HEK293 (cell line): ENCODE data around the gene CACHD1.
A peak's percentile ranks its signal among the peaks of the same experiment; 100 is the strongest.

ENCODE experiments used
- BCL11A ChIP-seq: fragments of 450-650 bp; formaldehyde crosslinking; IDR thresholded peaks from 2 replicates; pipeline ENCODE4 v1.5.1; 2016; ENCODE audit warnings: low read depth, missing biosample characterization, missing genetic modification characterization
- HOXA7 ChIP-seq: sonication (generic); formaldehyde crosslinking; IDR thresholded peaks from 2 replicates; pipeline ENCODE4 v1.8.1; 2022; ENCODE audit warnings: missing genetic modification reagents, borderline replicate concordance
- KLF10 ChIP-seq: fragments of 450-650 bp; IDR thresholded peaks from 2 replicates; pipeline ENCODE4 v1.5.1; 2018; ENCODE audit warnings: missing biosample characterization, mild to moderate bottlenecking, missing genetic modification characterization
- MZF1 ChIP-seq: fragments of 450-650 bp; formaldehyde crosslinking; IDR thresholded peaks from 2 replicates; pipeline ENCODE4 v1.5.1; 2017; ENCODE audit warnings: missing biosample characterization, missing genetic modification characterization, borderline replicate concordance
- OVOL3 ChIP-seq: fragments of 450-650 bp; formaldehyde crosslinking; IDR thresholded peaks from 2 replicates; pipeline ENCODE4 v1.5.1; 2016; ENCODE audit warnings: missing biosample characterization, missing genetic modification characterization
- RBAK ChIP-seq: fragments of 450-650 bp; formaldehyde crosslinking; IDR thresholded peaks from 2 replicates; pipeline ENCODE4 v1.5.1; 2016; ENCODE audit warnings: missing biosample characterization, missing genetic modification characterization
- TRIM28 ChIP-seq: IDR thresholded peaks from 2 replicates; pipeline ENCODE4 v1.6.1; 2011; ENCODE audit warnings: low read length, control low read depth, borderline replicate concordance
- ZBTB49 ChIP-seq: fragments of 450-650 bp; formaldehyde crosslinking; IDR thresholded peaks from 2 replicates; pipeline ENCODE4 v1.5.1; 2016; ENCODE audit warnings: missing biosample characterization, missing genetic modification characterization, low read depth
- ZBTB7A ChIP-seq: fragments of 450-650 bp; formaldehyde crosslinking; IDR thresholded peaks from 2 replicates; pipeline ENCODE4 v1.5.1; 2016; ENCODE audit warnings: low read depth, missing biosample characterization, missing genetic modification characterization
- ZBTB8A ChIP-seq: fragments of 450-650 bp; formaldehyde crosslinking; IDR thresholded peaks from 2 replicates; pipeline ENCODE4 v1.5.1; 2016; ENCODE audit warnings: missing biosample characterization, missing genetic modification characterization
- ZEB2 ChIP-seq: fragments of 450-650 bp; formaldehyde crosslinking; IDR thresholded peaks from 2 replicates; pipeline ENCODE4 v1.5.1; 2016; ENCODE audit warnings: missing biosample characterization, missing genetic modification characterization
- ZFHX2 ChIP-seq: fragments of 450-650 bp; formaldehyde crosslinking; conservative IDR thresholded peaks from 2 replicates; pipeline ENCODE4 v1.5.1; 2016; ENCODE audit warnings: missing biosample characterization, missing genetic modification characterization
- ZNF174 ChIP-seq: fragments of 450-650 bp; formaldehyde crosslinking; IDR thresholded peaks from 2 replicates; pipeline ENCODE4 v1.5.0; 2017; ENCODE audit warnings: missing biosample characterization, mild to moderate bottlenecking, missing genetic modification characterization
- ZNF202 ChIP-seq: fragments of 450-650 bp; formaldehyde crosslinking; IDR thresholded peaks from 2 replicates; pipeline ENCODE4 v1.5.1; 2016; ENCODE audit warnings: missing biosample characterization, missing genetic modification characterization, borderline replicate concordance
- ZNF214 ChIP-seq: fragments of 450-650 bp; formaldehyde crosslinking; IDR thresholded peaks from 2 replicates; pipeline ENCODE4 v1.5.1; 2017; ENCODE audit warnings: missing biosample characterization, mild to moderate bottlenecking, missing genetic modification characterization, borderline replicate concordance
- ZNF24 ChIP-seq: fragments of 450-650 bp; formaldehyde crosslinking; IDR thresholded peaks from 2 replicates; pipeline ENCODE4 v1.5.1; 2016; ENCODE audit warnings: missing biosample characterization, missing genetic modification characterization
- ZNF391 ChIP-seq: fragments of 450-650 bp; formaldehyde crosslinking; IDR thresholded peaks from 2 replicates; pipeline ENCODE4 v1.5.1; 2016; ENCODE audit warnings: low read depth, missing biosample characterization, missing genetic modification characterization, borderline replicate concordance
- ZNF510 ChIP-seq: fragments of 450-650 bp; formaldehyde crosslinking; IDR thresholded peaks from 2 replicates; pipeline ENCODE4 v1.5.1; 2018; ENCODE audit warnings: mild to moderate bottlenecking, missing genetic modification characterization, missing biosample characterization; ENCODE audit not compliant: insufficient replicate concordance
- ZNF585B ChIP-seq: fragments of 450-650 bp; formaldehyde crosslinking; IDR thresholded peaks from 2 replicates; pipeline ENCODE4 v1.5.1; 2016; ENCODE audit warnings: missing biosample characterization, missing genetic modification characterization
- ZNF629 ChIP-seq: fragments of 450-650 bp; formaldehyde crosslinking; IDR thresholded peaks from 2 replicates; pipeline ENCODE4 v1.5.1; 2017; ENCODE audit warnings: missing biosample characterization, missing genetic modification characterization
- ZNF658 ChIP-seq: fragments of 450-650 bp; formaldehyde crosslinking; IDR thresholded peaks from 2 replicates; pipeline ENCODE4; 2016; ENCODE audit warnings: missing biosample characterization, missing genetic modification characterization
- ZNF664 ChIP-seq: fragments of 450-650 bp; formaldehyde crosslinking; IDR thresholded peaks from 2 replicates; pipeline ENCODE4 v1.5.1; 2016; ENCODE audit warnings: missing biosample characterization, missing genetic modification characterization
- ZNF747 ChIP-seq: fragments of 450-650 bp; formaldehyde crosslinking; IDR thresholded peaks from 2 replicates; pipeline ENCODE4 v1.5.1; 2016; ENCODE audit warnings: missing biosample characterization, missing genetic modification characterization
- TF ChIP-seq, protein P1 (sequence below): fragments of 450-650 bp; formaldehyde crosslinking; IDR thresholded peaks from 2 replicates; pipeline ENCODE4 v1.5.1; 2016; ENCODE audit warnings: missing biosample characterization, missing genetic modification characterization
- TF ChIP-seq, protein P2 (sequence below): fragments of 450-650 bp; formaldehyde crosslinking; IDR thresholded peaks from 2 replicates; pipeline ENCODE4 v1.5.1; 2016; ENCODE audit warnings: missing biosample characterization, missing genetic modification characterization
- TF ChIP-seq, protein P3 (sequence below): fragments of 450-650 bp; formaldehyde crosslinking; IDR thresholded peaks from 2 replicates; pipeline ENCODE4 v1.5.1; 2017; ENCODE audit warnings: missing biosample characterization, missing genetic modification characterization
- TF ChIP-seq, protein P4 (sequence below): fragments of 450-650 bp; formaldehyde crosslinking; conservative IDR thresholded peaks from 2 replicates; pipeline ENCODE4 v1.5.1; 2016; ENCODE audit warnings: low read depth, missing biosample characterization, missing genetic modification characterization
- TF ChIP-seq, protein P5 (sequence below): IDR thresholded peaks from 2 replicates; pipeline ENCODE4 v1.6.1; 2011; ENCODE audit warnings: mild to moderate bottlenecking, low read depth, low read length, borderline replicate concordance

Gene CACHD1

DNA sequence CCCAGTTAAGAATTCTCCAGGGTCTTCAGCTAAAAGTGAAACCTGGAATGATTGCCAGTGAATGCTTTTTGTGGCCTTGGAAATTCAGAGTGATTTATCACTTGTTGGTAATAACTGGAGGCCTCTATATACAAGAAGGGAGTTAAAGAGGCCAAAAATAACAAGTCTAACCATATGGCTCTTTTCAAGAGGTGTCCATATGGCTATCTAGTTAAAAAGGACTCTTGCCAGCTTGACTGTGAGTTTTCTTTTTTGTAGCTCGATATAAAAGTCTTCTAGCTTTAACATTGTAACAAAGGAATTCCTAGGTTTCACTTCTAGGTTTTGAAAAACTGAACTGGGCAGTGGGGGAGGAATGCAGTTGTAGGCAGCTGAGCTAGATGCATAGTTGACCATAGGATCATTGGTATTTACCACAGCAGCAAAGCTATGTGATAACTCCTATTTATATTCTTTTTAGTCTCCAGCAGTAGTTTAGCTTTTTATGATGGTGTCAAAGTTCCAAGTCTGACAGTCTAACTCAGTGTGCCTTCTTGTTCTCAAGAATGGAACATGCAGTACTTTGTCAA, 44.4 kb downstream of the CACHD1 start (continued):
- TF ChIP-seq ZNF510 (tag by site-specific recombination) (no peak), TRIM28 (peak; percentile 85), ZNF629 (peak; percentile 68), ZNF391 (tag by site-specific recombination) (0 out of 2 replicates have a peak, but pooled peaks have one; percentile 74), HOXA7 (CRISPR knock-in tag) (no peak), KLF10 (peak; percentile 84), ZNF585B (no peak), ZBTB49 (tag by site-specific recombination) (no peak), ZBTB7A (tag by site-specific recombination) (no peak), BCL11A (tag by site-specific recombination) (peak; percentile 42; the same call in 1 of the 2 replicates), RBAK (tag by site-specific recombination) (no peak), ZNF747 (no peak), MZF1 (tag by site-specific recombination) (peak; percentile 77; the same call in 1 of the 2 replicates), ZBTB8A (peak; percentile 46), ZEB2 (tag by site-specific recombination) (peak; percentile 83), ZNF24 (peak; percentile 65; the same call in 1 of the 2 replicates), ZNF658 (no peak), ZFHX2 (no peak), ZNF214 (no peak; the same call in 1 of the 2 replicates), OVOL3 (tag by site-specific recombination) (peak; percentile 91), ZNF174 (tag by site-specific recombination) (no peak), ZNF664 (no peak), ZNF202 (tag by site-specific recombination) (no peak)
- TF ChIP-seq, protein P1, sequence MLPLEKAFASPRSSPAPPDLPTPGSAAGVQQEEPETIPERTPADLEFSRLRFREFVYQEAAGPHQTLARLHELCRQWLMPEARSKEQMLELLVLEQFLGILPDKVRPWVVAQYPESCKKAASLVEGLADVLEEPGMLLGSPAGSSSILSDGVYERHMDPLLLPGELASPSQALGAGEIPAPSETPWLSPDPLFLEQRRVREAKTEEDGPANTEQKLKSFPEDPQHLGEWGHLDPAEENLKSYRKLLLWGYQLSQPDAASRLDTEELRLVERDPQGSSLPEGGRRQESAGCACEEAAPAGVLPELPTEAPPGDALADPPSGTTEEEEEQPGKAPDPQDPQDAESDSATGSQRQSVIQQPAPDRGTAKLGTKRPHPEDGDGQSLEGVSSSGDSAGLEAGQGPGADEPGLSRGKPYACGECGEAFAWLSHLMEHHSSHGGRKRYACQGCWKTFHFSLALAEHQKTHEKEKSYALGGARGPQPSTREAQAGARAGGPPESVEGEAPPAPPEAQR (tag by site-specific recombination) = no peak
- TF ChIP-seq, protein P2, sequence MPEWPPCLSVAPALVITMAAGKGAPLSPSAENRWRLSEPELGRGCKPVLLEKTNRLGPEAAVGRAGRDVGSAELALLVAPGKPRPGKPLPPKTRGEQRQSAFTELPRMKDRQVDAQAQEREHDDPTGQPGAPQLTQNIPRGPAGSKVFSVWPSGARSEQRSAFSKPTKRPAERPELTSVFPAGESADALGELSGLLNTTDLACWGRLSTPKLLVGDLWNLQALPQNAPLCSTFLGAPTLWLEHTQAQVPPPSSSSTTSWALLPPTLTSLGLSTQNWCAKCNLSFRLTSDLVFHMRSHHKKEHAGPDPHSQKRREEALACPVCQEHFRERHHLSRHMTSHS = peak; percentile 92
- TF ChIP-seq, protein P3, sequence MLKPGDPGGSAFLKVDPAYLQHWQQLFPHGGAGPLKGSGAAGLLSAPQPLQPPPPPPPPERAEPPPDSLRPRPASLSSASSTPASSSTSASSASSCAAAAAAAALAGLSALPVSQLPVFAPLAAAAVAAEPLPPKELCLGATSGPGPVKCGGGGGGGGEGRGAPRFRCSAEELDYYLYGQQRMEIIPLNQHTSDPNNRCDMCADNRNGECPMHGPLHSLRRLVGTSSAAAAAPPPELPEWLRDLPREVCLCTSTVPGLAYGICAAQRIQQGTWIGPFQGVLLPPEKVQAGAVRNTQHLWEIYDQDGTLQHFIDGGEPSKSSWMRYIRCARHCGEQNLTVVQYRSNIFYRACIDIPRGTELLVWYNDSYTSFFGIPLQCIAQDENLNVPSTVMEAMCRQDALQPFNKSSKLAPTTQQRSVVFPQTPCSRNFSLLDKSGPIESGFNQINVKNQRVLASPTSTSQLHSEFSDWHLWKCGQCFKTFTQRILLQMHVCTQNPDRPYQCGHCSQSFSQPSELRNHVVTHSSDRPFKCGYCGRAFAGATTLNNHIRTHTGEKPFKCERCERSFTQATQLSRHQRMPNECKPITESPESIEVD (tag by site-specific recombination) = peak; percentile 100
- TF ChIP-seq, protein P4, sequence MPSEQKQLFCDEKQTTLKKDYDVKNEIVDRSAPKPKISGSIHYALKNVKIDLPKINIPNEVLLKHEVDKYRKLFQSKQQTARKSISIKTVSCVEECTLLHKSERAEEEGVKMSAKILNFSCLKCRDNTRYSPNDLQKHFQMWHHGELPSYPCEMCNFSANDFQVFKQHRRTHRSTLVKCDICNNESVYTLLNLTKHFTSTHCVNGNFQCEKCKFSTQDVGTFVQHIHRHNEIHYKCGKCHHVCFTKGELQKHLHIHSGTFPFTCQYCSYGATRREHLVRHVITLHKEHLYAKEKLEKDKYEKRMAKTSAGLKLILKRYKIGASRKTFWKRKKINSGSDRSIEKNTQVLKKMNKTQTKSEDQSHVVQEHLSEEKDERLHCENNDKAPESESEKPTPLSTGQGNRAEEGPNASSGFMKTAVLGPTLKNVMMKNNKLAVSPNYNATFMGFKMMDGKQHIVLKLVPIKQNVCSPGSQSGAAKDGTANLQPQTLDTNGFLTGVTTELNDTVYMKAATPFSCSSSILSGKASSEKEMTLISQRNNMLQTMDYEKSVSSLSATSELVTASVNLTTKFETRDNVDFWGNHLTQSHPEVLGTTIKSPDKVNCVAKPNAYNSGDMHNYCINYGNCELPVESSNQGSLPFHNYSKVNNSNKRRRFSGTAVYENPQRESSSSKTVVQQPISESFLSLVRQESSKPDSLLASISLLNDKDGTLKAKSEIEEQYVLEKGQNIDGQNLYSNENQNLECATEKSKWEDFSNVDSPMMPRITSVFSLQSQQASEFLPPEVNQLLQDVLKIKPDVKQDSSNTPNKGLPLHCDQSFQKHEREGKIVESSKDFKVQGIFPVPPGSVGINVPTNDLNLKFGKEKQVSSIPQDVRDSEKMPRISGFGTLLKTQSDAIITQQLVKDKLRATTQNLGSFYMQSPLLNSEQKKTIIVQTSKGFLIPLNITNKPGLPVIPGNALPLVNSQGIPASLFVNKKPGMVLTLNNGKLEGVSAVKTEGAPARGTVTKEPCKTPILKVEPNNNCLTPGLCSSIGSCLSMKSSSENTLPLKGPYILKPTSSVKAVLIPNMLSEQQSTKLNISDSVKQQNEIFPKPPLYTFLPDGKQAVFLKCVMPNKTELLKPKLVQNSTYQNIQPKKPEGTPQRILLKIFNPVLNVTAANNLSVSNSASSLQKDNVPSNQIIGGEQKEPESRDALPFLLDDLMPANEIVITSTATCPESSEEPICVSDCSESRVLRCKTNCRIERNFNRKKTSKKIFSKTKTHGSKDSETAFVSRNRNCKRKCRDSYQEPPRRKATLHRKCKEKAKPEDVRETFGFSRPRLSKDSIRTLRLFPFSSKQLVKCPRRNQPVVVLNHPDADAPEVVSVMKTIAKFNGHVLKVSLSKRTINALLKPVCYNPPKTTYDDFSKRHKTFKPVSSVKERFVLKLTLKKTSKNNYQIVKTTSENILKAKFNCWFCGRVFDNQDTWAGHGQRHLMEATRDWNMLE (tag by site-specific recombination) = no peak
- TF ChIP-seq, protein P5, sequence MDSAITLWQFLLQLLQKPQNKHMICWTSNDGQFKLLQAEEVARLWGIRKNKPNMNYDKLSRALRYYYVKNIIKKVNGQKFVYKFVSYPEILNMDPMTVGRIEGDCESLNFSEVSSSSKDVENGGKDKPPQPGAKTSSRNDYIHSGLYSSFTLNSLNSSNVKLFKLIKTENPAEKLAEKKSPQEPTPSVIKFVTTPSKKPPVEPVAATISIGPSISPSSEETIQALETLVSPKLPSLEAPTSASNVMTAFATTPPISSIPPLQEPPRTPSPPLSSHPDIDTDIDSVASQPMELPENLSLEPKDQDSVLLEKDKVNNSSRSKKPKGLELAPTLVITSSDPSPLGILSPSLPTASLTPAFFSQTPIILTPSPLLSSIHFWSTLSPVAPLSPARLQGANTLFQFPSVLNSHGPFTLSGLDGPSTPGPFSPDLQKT = no peak
